Endothelial cell (in vitro differentiated cells): ENCODE results near the gene LUM. TPM values are rescaled to one million over a fixed set of nuclear protein-coding genes. Genes with fewer than 3 reads are reported as not detected.

ENCODE experiments used
- DNase-seq: peaks from one replicate; pipeline ENCODE4 v3.0.0; 2021; ENCODE audit warnings: low spot score
- H3K27ac Mint-ChIP-seq: one replicate; pipeline ENCODE4 v1.8.0; 2021; ENCODE audit warnings: mixed read lengths, inconsistent platforms; ENCODE audit not compliant: unreplicated experiment
- H3K27me3 Mint-ChIP-seq: one replicate; pipeline ENCODE4 v1.8.0; 2021; ENCODE audit warnings: mild to moderate bottlenecking, moderate library complexity, mixed read lengths, inconsistent platforms; ENCODE audit not compliant: unreplicated experiment
- H3K36me3 Mint-ChIP-seq: one replicate; pipeline ENCODE4 v1.8.0; 2021; ENCODE audit warnings: mild to moderate bottlenecking, low read depth, mixed read lengths, inconsistent platforms; ENCODE audit not compliant: unreplicated experiment
- H3K4me1 Mint-ChIP-seq: one replicate; pipeline ENCODE4 v1.8.0; 2021; ENCODE audit warnings: mild to moderate bottlenecking, mixed read lengths, inconsistent platforms; ENCODE audit not compliant: unreplicated experiment
- H3K4me3 Mint-ChIP-seq: one replicate; pipeline ENCODE4 v1.8.0; 2021; ENCODE audit warnings: mild to moderate bottlenecking, mixed read lengths, inconsistent platforms; ENCODE audit not compliant: unreplicated experiment
- H3K9me3 Mint-ChIP-seq: one replicate; pipeline ENCODE4 v1.8.0; 2021; ENCODE audit warnings: mixed read lengths, inconsistent platforms; ENCODE audit not compliant: unreplicated experiment
- total RNA-seq: library from RNA; stranded (reverse); fragmentation: NEBNext Ultra II Directional; extraction: Animal tissue kit (Norgen Biotek cat#: 25700); gene quantifications from one replicate; pipeline ENCODE4 v1.2.1, GENCODE V29; 2021; ENCODE audit not compliant: unreplicated experiment
- TF ChIP-seq, protein P1 (sequence below): fragments of 200-600 bp; sonication (generic); IDR thresholded peaks from one replicate; pipeline ENCODE4 v1.5.0; 2021; ENCODE audit warnings: antibody characterized with exemption; ENCODE audit not compliant: unreplicated experiment

The LUM gene
- total RNA-seq, 1 donor from 2014 or later = 0.18 TPM

DNA sequence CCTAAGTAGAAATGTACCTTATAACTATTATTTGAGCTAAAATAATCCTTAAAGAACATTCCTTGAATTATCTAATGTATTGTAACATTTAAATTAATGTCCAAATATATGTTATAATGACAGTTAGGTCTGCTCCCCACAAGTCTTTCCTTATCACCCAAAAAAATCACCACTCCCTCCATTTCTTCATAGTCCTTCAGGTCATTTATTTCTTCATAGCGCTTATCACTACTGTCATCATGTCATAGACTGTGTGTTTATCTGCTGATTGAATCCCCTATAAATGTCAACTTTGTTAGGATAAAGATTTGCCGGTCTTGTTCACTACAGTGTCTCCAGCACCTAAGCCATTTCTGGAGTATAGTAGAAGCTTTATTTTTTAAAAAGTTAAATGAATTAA lies 12.0 kb downstream of the LUM start:
- no peak for DNase-seq
- Mint-ChIP-seq H3K4me3 (no peak overlapping the region), H3K27me3 (no peaks in the 10 kb centered on the region), H3K9me3 (no peaks in the 10 kb centered on the region), H3K27ac (no peak overlapping the region), H3K4me1 (no peaks in the 10 kb centered on the region), H3K36me3 (no peaks in the 10 kb centered on the region)
- TF ChIP-seq, protein P1, sequence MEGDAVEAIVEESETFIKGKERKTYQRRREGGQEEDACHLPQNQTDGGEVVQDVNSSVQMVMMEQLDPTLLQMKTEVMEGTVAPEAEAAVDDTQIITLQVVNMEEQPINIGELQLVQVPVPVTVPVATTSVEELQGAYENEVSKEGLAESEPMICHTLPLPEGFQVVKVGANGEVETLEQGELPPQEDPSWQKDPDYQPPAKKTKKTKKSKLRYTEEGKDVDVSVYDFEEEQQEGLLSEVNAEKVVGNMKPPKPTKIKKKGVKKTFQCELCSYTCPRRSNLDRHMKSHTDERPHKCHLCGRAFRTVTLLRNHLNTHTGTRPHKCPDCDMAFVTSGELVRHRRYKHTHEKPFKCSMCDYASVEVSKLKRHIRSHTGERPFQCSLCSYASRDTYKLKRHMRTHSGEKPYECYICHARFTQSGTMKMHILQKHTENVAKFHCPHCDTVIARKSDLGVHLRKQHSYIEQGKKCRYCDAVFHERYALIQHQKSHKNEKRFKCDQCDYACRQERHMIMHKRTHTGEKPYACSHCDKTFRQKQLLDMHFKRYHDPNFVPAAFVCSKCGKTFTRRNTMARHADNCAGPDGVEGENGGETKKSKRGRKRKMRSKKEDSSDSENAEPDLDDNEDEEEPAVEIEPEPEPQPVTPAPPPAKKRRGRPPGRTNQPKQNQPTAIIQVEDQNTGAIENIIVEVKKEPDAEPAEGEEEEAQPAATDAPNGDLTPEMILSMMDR = no peak

DNA sequence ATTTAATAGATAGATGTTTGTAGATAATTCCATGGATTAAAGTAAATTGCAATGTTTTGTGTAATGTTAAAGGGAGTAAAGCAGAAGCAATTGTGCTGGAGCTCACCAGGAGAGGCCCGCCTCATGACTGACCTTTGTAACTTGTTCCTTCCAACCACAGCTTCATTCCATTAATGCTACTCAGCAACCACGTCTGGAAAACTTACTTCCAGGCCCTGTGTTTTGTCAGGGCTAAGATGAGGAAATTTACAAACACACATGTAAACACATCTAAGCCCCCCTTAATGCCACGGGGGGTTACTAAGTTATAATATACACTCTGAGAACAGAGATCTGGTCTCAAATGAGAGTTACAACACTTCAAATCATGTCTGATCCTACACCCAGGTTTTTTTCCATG lies 12.4 kb downstream of the LUM start:
- Mint-ChIP-seq H3K9me3 (no peaks in the 10 kb centered on the region), H3K4me1 (no peaks in the 10 kb centered on the region), H3K36me3 (no peaks in the 10 kb centered on the region), H3K4me3 (no peak overlapping the region), H3K27me3 (no peaks in the 10 kb centered on the region), H3K27ac (no peak overlapping the region)
- DNase-seq = no peak
- TF ChIP-seq, protein P1 = no peak

DNA sequence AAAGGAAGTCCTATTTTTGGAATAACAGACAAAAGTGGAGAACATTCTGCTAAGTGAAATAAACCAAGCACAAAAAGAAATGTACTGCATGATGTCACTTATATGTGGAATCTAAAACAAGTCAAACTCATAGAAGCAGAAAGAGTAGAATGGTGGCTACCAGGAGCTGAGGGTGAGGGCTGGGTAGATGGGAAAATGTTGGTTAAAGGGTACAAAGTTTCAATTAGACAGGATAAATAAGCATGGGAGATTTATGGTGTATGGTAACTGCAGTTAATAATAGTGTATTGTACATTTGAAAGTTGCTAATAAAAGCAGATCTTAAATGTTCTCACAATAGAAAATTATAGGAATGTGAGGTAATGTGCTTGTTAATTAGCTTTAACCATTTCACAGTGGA lies 12.8 kb downstream of the LUM start:
- DNase-seq = no peak
- no peaks in the 10 kb centered on the region for H3K36me3 Mint-ChIP-seq
- H3K4me3 Mint-ChIP-seq = no peak overlapping the region
- no peaks in the 10 kb centered on the region for H3K4me1 Mint-ChIP-seq
- TF ChIP-seq, protein P1 = no peak
- no peak overlapping the region for H3K27ac Mint-ChIP-seq
- no peaks in the 10 kb centered on the region for H3K9me3 Mint-ChIP-seq
- H3K27me3 Mint-ChIP-seq = no peaks in the 10 kb centered on the region

DNA sequence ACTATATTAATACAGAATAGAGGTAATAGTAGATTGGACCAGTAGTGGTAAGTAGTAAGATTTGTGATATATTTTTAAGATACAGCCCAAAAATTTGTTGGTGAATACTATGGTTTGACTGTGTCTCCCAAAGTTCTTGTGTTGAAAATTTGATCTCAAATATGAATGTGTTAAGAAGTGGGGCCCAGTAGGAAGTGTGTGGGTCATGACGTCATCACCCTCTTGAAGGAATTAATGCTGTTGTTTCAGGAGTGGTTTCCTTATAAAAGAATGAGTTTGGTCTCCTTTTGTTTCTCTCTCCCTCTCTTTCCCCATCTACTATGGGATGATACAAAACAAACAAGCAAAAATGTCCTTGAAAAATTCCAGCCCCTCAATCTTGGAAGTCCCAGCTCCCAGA lies 16.3 kb downstream of the LUM start:
- Mint-ChIP-seq H3K27me3 (peaks cover under 1% of the 10 kb centered on the region), H3K4me3 (no peak overlapping the region), H3K27ac (no peak overlapping the region), H3K36me3 (peaks cover 1% of the 10 kb centered on the region), H3K9me3 (peaks cover 9% of the 10 kb centered on the region), H3K4me1 (no peaks in the 10 kb centered on the region)
- DNase-seq = no peak
- TF ChIP-seq, protein P1 = no peak

DNA sequence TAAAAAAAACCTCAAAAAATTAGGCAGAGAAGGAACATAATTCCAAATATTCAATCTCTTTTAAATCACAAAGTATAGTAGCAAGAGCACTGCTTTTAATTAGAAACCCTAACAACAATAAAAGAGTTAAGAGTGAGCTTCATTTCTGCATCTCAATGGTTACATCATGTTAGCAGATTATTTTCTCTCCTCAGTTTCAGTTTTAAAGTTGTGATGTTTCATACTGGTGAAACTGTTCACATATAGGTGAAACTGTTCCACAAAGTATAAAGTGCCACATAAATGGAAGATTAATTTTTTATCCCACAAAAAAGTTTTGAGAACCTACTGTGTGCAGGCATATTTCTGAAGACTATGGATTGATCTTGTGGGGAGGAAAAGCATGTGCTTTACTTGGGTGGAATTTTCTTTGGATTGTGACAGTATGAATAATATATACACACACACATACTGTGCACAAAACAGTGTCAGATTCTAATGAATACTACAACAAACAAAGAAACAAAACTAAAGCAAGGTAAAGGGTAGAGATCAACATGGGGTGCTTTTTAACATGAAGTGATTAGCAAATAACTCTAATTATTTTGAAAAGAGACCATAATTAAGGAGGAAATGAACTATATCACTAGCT lies 17.1 kb downstream of the LUM start:
- peaks cover 2% of the 10 kb centered on the region for H3K27me3 Mint-ChIP-seq
- DNase-seq = no peak
- no peaks in the 10 kb centered on the region for H3K4me1 Mint-ChIP-seq
- no peak overlapping the region for H3K27ac Mint-ChIP-seq
- TF ChIP-seq, protein P1 = no peak
- H3K36me3 Mint-ChIP-seq = peaks cover 8% of the 10 kb centered on the region
- peaks cover 13% of the 10 kb centered on the region for H3K9me3 Mint-ChIP-seq
- H3K4me3 Mint-ChIP-seq = no peak overlapping the region
